ENCODE results near the gene CPS1. TPM values are rescaled to one million over a fixed set of nuclear protein-coding genes. Genes with fewer than 3 reads are reported as not detected.

CPS1 gene
- total and polyA plus RNA-seq, 2 of the 8 experiments (the other 6 are each of a cell fraction or from before 2014, with no cell fraction given) = 7.9 to 15.7 TPM

GRCh38 chr2:210522399-210522798, 34.0 kb upstream of the CPS1 start:
- Histone ChIP-seq H3K56ac (replicated peaks; ENCODE audit: insufficient read length, low read depth, low read length) (no peak overlapping the region), H2BK120ac (replicated peaks; ENCODE audit: low read depth, low read length) (no peak overlapping the region), H3K4ac (replicated peaks; ENCODE audit: insufficient read length, low read depth, low read length) (no peak overlapping the region), H3K18ac (ENCODE audit: extremely low read depth, low read length) (no peak overlapping the region), H3K79me2 (ENCODE audit: control insufficient read depth in 1 of 2, insufficient read depth in 2 of 2, low read length in 2 of 2) (no peaks in the 10 kb centered on the region), H3K23ac (ENCODE audit: insufficient read length) (no peak overlapping the region), H2BK15ac (ENCODE audit: low read length) (no peak overlapping the region), H3K4me2 (ENCODE audit: insufficient read depth in 1 of 2, low read depth in 2 of 2, low read length in 2 of 2) (no peak overlapping the region), H2AFZ (ENCODE audit: low read length) (no peak overlapping the region), H3K9me3 (ENCODE audit: insufficient read depth in 2 of 2, low read depth in 1 of 2, low read length in 1 of 2) (no peaks in the 10 kb centered on the region), H3K4me1 (replicated peaks in 1 of 4; ENCODE audit: control insufficient read depth in 3 of 4, insufficient read depth in 4 of 4, low read length in 3 of 4) (no peaks in the 10 kb centered on the region), H2BK20ac (ENCODE audit: low read length) (no peak overlapping the region), H4K8ac (ENCODE audit: extremely low read depth, insufficient read depth, low read length) (no peak overlapping the region), H2BK12ac (ENCODE audit: low read depth, low read length) (no peak overlapping the region), H2AK5ac (ENCODE audit: low read depth, low read length) (no peak overlapping the region), H2BK5ac (ENCODE audit: low read depth, low read length) (no peak overlapping the region), H3K4me3 (ENCODE audit: extremely low read depth in 1 of 4, insufficient read depth in 2 of 4, low read depth in 3 of 4, low read length in 4 of 4) (no peak overlapping the region), H3K79me1 (ENCODE audit: low read depth, low read length) (no peaks in the 10 kb centered on the region), H3K14ac (ENCODE audit: insufficient read length) (no peak overlapping the region), H4K20me1 (replicated peaks in 1 of 2; ENCODE audit: control insufficient read depth in 1 of 2, insufficient read depth in 2 of 2, low read length in 2 of 2) (no peaks in the 10 kb centered on the region), H3K27ac (ENCODE audit: low read depth, low read length) (no peak overlapping the region), H3K9ac (replicated peaks in 1 of 4; ENCODE audit: extremely low read depth in 1 of 4, low read depth in 3 of 4, low read length in 3 of 4) (no peak overlapping the region), H3K36me3 (ENCODE audit: control insufficient read depth in 2 of 4, insufficient read depth in 4 of 4, low read length in 3 of 4) (no peaks in the 10 kb centered on the region), H3K27me3 (replicated peaks in 1 of 4; ENCODE audit: control insufficient read depth in 3 of 4, extremely low read depth in 1 of 4, insufficient read depth in 3 of 4, low read length in 3 of 4) (peaks cover 0 to 1% (median 0%) of the 10 kb centered on the region in 4 experiments; a peak in 1 of 7 replicates), H4K5ac (ENCODE audit: insufficient read length, low read depth, low read length) (no peak overlapping the region), H3K23me2 (ENCODE audit: low read depth, low read length) (no peaks in the 10 kb centered on the region), H4K91ac (replicated peaks; ENCODE audit: insufficient read length, low read length) (no peak overlapping the region)
- no peak for FAIRE-seq
- CTCF ChIA-PET (ENCODE audit: partially characterized antibody) = interaction anchor here (2.9 kb wide), 1 partner anchor 19 kb away, joined by 11 read pairs; no protein-coding TSS in a partner anchor
- no peak for DNase-seq (ENCODE audit: low read depth in 1 of 2, low spot score in 2 of 2)
- TF ChIP-seq, protein P1, sequence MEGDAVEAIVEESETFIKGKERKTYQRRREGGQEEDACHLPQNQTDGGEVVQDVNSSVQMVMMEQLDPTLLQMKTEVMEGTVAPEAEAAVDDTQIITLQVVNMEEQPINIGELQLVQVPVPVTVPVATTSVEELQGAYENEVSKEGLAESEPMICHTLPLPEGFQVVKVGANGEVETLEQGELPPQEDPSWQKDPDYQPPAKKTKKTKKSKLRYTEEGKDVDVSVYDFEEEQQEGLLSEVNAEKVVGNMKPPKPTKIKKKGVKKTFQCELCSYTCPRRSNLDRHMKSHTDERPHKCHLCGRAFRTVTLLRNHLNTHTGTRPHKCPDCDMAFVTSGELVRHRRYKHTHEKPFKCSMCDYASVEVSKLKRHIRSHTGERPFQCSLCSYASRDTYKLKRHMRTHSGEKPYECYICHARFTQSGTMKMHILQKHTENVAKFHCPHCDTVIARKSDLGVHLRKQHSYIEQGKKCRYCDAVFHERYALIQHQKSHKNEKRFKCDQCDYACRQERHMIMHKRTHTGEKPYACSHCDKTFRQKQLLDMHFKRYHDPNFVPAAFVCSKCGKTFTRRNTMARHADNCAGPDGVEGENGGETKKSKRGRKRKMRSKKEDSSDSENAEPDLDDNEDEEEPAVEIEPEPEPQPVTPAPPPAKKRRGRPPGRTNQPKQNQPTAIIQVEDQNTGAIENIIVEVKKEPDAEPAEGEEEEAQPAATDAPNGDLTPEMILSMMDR (IDR thresholded peaks at IDR 0.05; ENCODE audit: control extremely low read depth in 1 of 3, insufficient read depth in 1 of 3, low read depth in 1 of 3, low read length in 3 of 3) = peak in 1 of 3 experiments; percentile 2; a peak in 2 of 4 replicates
- TF ChIP-seq SIN3A (conservative IDR thresholded peaks at IDR 0.05 in 1 of 2, IDR thresholded peaks at IDR 0.05 in 1 of 2; ENCODE audit: low read depth in 1 of 2, low read length in 2 of 2) (no peak), RAD21 (IDR thresholded peaks at IDR 0.05 in 1 of 2, conservative IDR thresholded peaks at IDR 0.05 in 1 of 2; ENCODE audit: low read depth in 2 of 2, low read length in 2 of 2) (peak; percentile 20 to 38)
- POLR2A ChIA-PET (ENCODE audit: partially characterized antibody) = no interaction called here
